Fibroblast of mammary gland (primary cell): ENCODE data around the gene FLACC1.

Experiments used
- DNase-seq: peaks from one replicate; pipeline ENCODE4 v3.0.0-alpha.2; 2010; ENCODE audit warnings: low read depth
- H3K4me3 ChIP-seq: 2 replicates; pipeline ENCODE4 v1.5.1; 2011; ENCODE audit warnings: low read depth, mild to moderate bottlenecking, low read length, moderate library complexity; ENCODE audit not compliant: control insufficient read depth
- TF ChIP-seq, protein P1 (sequence below): conservative IDR thresholded peaks from 2 replicates; pipeline ENCODE4 v1.5.1; 2011; ENCODE audit warnings: low read depth, low read length, inconsistent platforms; ENCODE audit not compliant: control insufficient read depth, insufficient read depth

FLACC1 gene

DNA sequence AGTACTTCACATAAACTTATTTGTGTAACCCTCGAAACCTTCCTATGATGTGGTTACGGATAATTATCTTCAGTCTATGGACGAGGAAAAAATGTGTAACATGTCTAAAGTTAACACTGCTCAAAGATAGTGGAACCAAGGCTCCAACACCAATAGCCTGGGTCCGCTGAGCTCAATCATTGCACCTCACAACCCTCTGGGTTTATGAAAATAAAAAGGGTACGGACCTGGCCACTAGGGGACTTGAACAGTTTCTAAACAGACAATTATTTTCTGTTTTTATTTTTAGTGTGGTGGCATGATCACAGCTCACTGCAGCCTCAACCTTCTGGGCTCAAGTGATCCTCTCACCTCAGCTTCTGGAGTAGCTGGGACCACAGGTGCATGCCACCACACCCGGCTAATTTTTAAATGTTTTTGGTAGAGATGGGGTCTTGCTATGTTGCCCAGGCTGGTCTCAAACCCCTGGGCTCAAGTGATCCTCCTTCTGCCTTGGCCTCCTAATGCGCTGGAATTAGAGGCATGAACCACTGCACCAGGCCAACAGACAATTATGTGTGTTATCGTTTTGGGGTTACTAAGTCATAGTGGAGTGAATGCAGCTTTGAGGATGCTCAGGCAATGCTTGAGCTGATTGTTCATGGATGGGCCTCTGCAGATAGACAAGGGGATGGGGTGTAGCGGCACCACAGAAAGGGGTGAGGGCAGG lies 86.7 kb downstream of the FLACC1 start:
- H3K4me3 ChIP-seq = no peak overlapping the region
- TF ChIP-seq, protein P1, sequence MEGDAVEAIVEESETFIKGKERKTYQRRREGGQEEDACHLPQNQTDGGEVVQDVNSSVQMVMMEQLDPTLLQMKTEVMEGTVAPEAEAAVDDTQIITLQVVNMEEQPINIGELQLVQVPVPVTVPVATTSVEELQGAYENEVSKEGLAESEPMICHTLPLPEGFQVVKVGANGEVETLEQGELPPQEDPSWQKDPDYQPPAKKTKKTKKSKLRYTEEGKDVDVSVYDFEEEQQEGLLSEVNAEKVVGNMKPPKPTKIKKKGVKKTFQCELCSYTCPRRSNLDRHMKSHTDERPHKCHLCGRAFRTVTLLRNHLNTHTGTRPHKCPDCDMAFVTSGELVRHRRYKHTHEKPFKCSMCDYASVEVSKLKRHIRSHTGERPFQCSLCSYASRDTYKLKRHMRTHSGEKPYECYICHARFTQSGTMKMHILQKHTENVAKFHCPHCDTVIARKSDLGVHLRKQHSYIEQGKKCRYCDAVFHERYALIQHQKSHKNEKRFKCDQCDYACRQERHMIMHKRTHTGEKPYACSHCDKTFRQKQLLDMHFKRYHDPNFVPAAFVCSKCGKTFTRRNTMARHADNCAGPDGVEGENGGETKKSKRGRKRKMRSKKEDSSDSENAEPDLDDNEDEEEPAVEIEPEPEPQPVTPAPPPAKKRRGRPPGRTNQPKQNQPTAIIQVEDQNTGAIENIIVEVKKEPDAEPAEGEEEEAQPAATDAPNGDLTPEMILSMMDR = no peak
- no peak for DNase-seq

DNA sequence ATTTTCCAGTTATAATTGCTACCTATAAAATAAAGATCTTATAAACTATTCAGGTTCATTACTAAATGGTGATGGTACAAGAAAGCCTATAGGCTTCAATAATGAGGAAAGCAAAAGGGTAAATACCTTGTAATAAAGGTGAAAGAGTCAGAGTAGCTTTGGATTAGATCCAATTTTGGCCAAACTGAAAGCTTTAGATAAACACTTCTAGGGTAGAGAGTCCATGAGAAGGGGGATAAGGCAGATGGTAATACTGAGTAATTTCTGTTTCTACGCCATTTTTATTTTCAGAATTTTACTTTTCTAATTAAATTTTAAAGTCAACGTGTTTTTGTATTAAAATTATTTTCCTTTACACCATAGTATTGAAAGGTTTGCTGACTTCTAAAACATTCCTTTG lies 87.4 kb downstream of the FLACC1 start:
- DNase-seq = no peak
- no peak overlapping the region for H3K4me3 ChIP-seq
- TF ChIP-seq, protein P1 = no peak

DNA sequence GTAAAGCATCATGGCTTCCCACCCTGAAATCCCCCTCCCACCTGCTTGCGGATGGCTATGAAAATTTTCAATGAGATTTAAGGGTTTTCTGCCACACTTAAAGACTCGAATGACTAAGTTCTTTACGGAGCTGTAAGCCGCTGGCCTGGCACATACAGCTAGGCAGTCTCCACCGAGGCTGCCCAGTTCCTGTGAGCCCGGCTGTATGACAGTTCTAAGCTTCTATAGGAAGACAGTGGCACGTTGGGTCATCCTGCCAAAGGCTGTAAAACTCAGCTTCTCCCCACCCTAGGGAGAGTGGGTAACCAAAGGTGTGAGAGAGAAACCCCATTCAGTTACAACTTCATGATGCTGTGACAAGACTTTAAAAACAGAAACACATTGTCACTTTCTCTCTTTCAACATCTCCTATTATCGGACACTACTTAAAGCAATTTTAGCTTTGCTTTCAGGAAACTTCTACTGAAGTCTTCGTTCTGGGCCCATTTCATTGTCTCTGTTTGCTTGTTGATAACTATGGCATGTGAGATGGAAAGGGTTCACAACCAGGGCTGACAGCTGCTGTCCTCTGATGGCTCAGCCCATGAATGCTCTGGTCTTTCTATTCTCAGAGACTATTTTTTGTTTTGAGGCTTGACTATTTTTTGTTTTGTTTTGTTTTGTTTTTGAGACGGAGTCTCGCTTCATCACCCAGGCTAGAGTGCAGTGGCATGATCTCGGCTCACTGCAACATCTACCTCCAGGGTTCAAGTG lies 89.7 kb downstream of the FLACC1 start:
- H3K4me3 ChIP-seq = no peak overlapping the region
- TF ChIP-seq, protein P1 = no peak
- no peak for DNase-seq

DNA sequence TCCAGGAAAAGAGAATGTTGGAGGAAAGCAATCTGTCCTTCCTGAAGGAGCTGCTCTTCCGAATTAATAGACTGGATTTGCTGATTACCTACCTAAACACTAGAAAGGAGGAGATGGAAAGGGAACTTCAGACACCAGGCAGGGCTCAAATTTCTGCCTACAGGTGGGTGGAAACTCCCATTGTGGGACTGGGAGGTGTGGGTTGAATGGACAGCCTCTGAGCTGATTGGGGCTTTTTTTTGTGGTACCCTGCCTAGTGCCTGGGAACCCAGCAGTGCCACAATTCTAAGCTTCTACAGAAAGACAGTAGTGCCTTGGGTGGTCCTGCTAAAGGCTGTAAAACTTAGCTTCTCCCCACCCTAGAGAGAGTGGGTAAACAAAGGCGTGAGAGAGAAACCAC lies 90.5 kb downstream of the FLACC1 start:
- TF ChIP-seq, protein P1 = no peak
- no peak for DNase-seq
- H3K4me3 ChIP-seq = no peak overlapping the region

DNA sequence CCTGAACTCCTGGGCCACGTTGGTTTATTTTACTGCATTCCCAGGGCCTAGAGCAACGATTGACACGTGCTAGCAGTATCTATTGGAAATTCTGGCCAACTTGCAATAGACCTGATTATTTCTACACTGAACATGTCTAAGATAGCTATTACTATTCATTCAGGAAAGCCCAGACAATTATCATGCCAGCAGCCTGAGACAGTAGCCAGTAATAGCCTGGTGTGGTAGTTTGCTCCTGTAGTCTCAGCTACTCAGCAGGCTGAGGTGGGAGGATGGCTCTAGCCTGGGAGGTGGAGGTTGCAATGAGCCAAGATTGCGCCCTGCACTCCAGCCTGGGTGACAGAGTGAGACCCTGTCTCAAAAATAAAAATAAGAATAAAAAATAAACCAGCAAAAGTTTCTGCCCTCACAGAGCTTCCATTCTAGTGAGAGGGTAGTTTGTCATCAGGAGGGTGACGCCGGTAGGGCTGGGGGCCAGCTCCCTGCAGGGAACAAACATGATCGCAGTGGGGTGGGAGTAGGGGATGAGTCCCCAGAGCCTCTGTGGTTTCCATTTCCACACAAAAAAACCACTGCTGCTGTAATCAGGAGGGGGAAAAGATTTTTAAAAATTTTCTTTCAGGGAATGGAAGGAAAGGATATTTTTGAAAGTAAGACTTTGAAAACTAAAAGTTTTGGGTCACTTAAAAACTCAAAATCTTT lies 92.5 kb downstream of the FLACC1 start:
- H3K4me3 ChIP-seq = no peak overlapping the region
- TF ChIP-seq, protein P1 = no peak
- DNase-seq = peak; percentile 30

DNA sequence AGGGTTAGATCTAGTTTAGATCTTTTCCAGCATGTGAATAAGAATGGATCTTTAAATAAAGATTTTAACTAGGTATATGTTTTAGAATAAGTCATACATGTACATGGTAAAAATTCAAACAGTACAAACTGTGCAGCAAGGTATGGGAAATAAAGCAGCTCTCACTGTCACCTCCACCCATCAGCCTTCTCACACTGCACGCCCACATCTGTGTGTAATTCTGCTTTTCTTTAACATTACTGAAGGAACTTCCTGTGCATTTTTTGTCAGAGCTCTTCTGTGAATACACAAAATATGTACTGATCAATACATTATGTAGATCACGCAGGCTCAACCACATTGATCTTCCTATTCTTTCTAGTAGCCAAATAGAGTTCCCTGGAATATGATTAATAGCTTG lies 93.4 kb downstream of the FLACC1 start:
- TF ChIP-seq, protein P1 = no peak
- DNase-seq = no peak

More for the DNA sequence above, 93.4 kb downstream of the FLACC1 start:
- no peak overlapping the region for H3K4me3 ChIP-seq
